Suprapubic skin (tissue), 4 donors: ENCODE measurements around the gene VAMP7. TPM values are rescaled to one million over a fixed set of nuclear protein-coding genes. Genes with fewer than 3 reads are reported as not detected.

Experiments
- DNase-seq, 2 donors: peaks; one replicate each; pipeline ENCODE4 v3.0.0-alpha.2; 2019; ENCODE audit warnings: low spot score in 2 of 2
- H3K27ac ChIP-seq: fragments of 200-600 bp; sonication (generic); one replicate; pipeline ENCODE4 v1.5.1; 2019
- H3K27me3 ChIP-seq: fragments of 200-600 bp; sonication (generic); one replicate; pipeline ENCODE4 v1.5.1; 2019
- H3K36me3 ChIP-seq: fragments of 200-600 bp; sonication (generic); one replicate; pipeline ENCODE4 v1.5.1; 2019
- H3K4me1 ChIP-seq: fragments of 200-600 bp; sonication (generic); one replicate; pipeline ENCODE4 v1.5.1; 2019
- H3K4me3 ChIP-seq: fragments of 200-600 bp; sonication (generic); one replicate; pipeline ENCODE4 v1.5.1; 2019; ENCODE audit warnings: mild to moderate bottlenecking
- H3K9me3 ChIP-seq: fragments of 200-600 bp; sonication (generic); one replicate; pipeline ENCODE4 v1.5.1; 2019
- CTCF ChIP-seq, 2 donors: fragments of 200-600 bp in 1 of 2; fragments of 450-650 bp in 1 of 2; sonication (generic) in 1 of 2; IDR thresholded peaks; one replicate each; pipeline ENCODE4 v1.5.1; 2016 to 2019; ENCODE audit warnings: antibody characterized with exemption in 2 of 2, mild to moderate bottlenecking in 1 of 2, moderate library complexity in 1 of 2
- EP300 ChIP-seq: sonication (generic); formaldehyde crosslinking; IDR thresholded peaks from one replicate; pipeline ENCODE4 v1.6.1; 2017; ENCODE audit warnings: antibody characterized with exemption
- POLR2A ChIP-seq, 2 donors: fragments of 450-650 bp; IDR thresholded peaks; one replicate each; pipeline ENCODE4 v1.6.1; 2017; ENCODE audit warnings: antibody characterized with exemption in 2 of 2, mild to moderate bottlenecking in 2 of 2, moderate library complexity in 2 of 2
- POLR2AphosphoS5 ChIP-seq, 3 donors: sonication (generic); formaldehyde crosslinking; IDR thresholded peaks; one replicate each; pipeline ENCODE4 v1.6.1; 2017; ENCODE audit warnings: antibody characterized with exemption in 3 of 3
- WGBS: methylation state at CpG from one replicate; pipeline ENCODE4 v1.1.5; 2018; 5-methylcytosine and 5-hydroxymethylcytosine counted together
- total RNA-seq, 4 donors: library from RNA; depleted of rRNA; stranded (reverse); fragments of >200 nt; gene quantifications; one replicate each; pipeline ENCODE4 v1.1.0, GENCODE V29; 2016

Gene VAMP7
- total RNA-seq, 4 donors from 2014 or later, result 16.1 to 29.8 (median 21.1) TPM

- no peak for DNase-seq
- TF ChIP-seq CTCF (IDR thresholded peaks at IDR 0.05) (no peak), EP300 (no peak), POLR2AphosphoS5 (IDR thresholded peaks at IDR 0.05) (no peak), POLR2A (IDR thresholded peaks at IDR 0.05) (no peak)
- WGBS, result 79% methylated on average over 4 of the region's 4 CpGs
- peaks cover 4% of the 10 kb centered on the region for H3K9me3 ChIP-seq
- H3K4me1 ChIP-seq, result no peaks in the 10 kb centered on the region
- H3K27ac ChIP-seq, result no peak overlapping the region
- H3K4me3 ChIP-seq, result no peak overlapping the region
- no peaks in the 10 kb centered on the region for H3K27me3 ChIP-seq
- H3K36me3 ChIP-seq, result no peaks in the 10 kb centered on the region
Measured at GRCh38 chrX:155867821-155868220, 13.3 kb upstream of the VAMP7 start.

- no peak for TF ChIP-seq POLR2A (IDR thresholded peaks at IDR 0.05)
- no peak for TF ChIP-seq EP300
- TF ChIP-seq POLR2AphosphoS5 (IDR thresholded peaks at IDR 0.05), result no peak
- no peak for TF ChIP-seq CTCF (IDR thresholded peaks at IDR 0.05)
Measured at GRCh38 chrX:155870958-155871357, 10.2 kb upstream of the VAMP7 start.

DNA sequence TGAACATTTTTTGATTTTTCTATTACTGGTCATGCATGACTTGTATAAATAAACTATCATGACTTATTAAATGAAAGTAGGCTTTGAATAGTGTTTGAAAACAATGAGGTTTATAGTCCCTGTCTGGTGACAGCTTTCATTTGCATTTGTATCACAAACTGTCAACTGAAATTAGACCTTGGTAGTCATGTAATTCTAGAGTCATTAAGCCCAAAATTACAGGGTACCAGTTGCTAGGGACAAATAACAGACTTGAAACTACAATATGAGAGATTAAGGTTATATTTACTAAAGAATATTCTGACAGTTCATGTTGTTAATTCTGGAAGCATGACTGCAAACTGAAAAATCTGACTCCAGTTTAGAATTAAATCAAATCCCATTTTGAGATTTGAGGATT lies 9.2 kb upstream of the VAMP7 start:
- H3K4me1 ChIP-seq, result no peaks in the 10 kb centered on the region
- no peaks in the 10 kb centered on the region for H3K9me3 ChIP-seq
- H3K27ac ChIP-seq, result no peak overlapping the region
- H3K27me3 ChIP-seq, result peaks cover 12% of the 10 kb centered on the region
- TF ChIP-seq POLR2A (IDR thresholded peaks at IDR 0.05), result no peak
- TF ChIP-seq EP300, result no peak
- TF ChIP-seq POLR2AphosphoS5 (IDR thresholded peaks at IDR 0.05), result no peak
- TF ChIP-seq CTCF (IDR thresholded peaks at IDR 0.05), result no peak
- H3K36me3 ChIP-seq, result no peaks in the 10 kb centered on the region
- H3K4me3 ChIP-seq, result no peak overlapping the region
- DNase-seq, result no peak

More at GRCh38 chrX:155870958-155871357, 10.2 kb upstream of the VAMP7 start:
- H3K36me3 ChIP-seq, result no peaks in the 10 kb centered on the region
- peaks cover 12% of the 10 kb centered on the region for H3K27me3 ChIP-seq
- no peak overlapping the region for H3K27ac ChIP-seq
- H3K4me1 ChIP-seq, result no peaks in the 10 kb centered on the region
- H3K9me3 ChIP-seq, result no peaks in the 10 kb centered on the region
- no peak overlapping the region for H3K4me3 ChIP-seq
- no peak for DNase-seq

- peaks cover 12% of the 10 kb centered on the region for H3K27me3 ChIP-seq
- no peak overlapping the region for H3K4me3 ChIP-seq
- H3K36me3 ChIP-seq, result no peaks in the 10 kb centered on the region
- no peaks in the 10 kb centered on the region for H3K9me3 ChIP-seq
- H3K4me1 ChIP-seq, result no peaks in the 10 kb centered on the region
- WGBS, result 61% methylated on average over 5 of the region's 5 CpGs
- no peak for TF ChIP-seq CTCF (IDR thresholded peaks at IDR 0.05)
- no peak for TF ChIP-seq POLR2A (IDR thresholded peaks at IDR 0.05)
- TF ChIP-seq POLR2AphosphoS5 (IDR thresholded peaks at IDR 0.05), result no peak
- no peak for TF ChIP-seq EP300
- DNase-seq, result no peak
- H3K27ac ChIP-seq, result no peak overlapping the region
Measured at GRCh38 chrX:155873188-155873587, 8.0 kb upstream of the VAMP7 start.

DNA sequence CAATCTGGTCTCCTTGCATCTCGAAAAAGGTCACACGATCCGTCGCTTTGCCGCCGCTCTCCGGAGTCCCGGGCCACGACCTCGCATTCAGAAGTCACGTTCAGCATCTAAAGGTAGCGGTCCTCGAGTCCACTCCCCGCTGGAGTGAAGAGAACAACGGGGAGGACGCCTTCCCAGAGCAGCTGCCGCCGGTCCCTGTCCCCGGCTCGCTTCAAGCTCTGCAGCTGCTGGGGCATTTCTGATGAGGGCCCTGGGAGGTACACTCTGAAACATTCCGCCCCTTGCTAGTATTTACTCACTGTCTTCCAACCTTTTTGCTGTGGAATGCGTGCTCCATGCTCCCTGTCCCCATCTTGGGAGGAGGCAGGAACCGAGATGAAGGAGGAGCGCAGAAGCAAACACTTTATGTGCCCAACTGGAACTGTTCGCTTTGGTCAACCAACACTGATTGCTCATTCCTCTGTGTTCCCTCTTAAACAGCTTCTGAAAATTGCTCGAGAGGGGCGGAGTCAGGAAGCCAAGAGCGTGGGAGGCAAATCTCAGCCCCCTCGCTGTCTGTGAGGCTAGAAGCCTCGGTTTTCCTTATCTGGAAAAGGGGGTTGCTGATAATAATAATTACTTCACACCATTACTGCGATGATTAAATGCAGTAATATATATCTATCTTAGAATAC lies 6.4 kb upstream of the VAMP7 start:
- TF ChIP-seq POLR2A (IDR thresholded peaks at IDR 0.05), result no peak
- no peak for TF ChIP-seq EP300
- no peak for TF ChIP-seq CTCF (IDR thresholded peaks at IDR 0.05)
- TF ChIP-seq POLR2AphosphoS5 (IDR thresholded peaks at IDR 0.05), result no peak
- Histone ChIP-seq H3K27me3 (peaks cover 12% of the 10 kb centered on the region), H3K27ac (no peak overlapping the region), H3K36me3 (no peaks in the 10 kb centered on the region), H3K4me3 (peak overlapping the region; percentile 4), H3K9me3 (no peaks in the 10 kb centered on the region), H3K4me1 (no peaks in the 10 kb centered on the region)
- 58% methylated on average over 30 of the region's 31 CpGs for WGBS
- DNase-seq, result no peak
